OCI-LY3 (cell line): ENCODE measurements around the gene ERBB4.

Experiments
- CTCF ChIP-seq: fragments of 200-600, 300-600 bp; sonication (generic); IDR thresholded peaks from 2 replicates; pipeline ENCODE4 v1.5.1; 2014; ENCODE audit warnings: antibody characterized with exemption, low read length, low read depth
- EZH2phosphoT487 ChIP-seq: fragments of 200-600 bp; shearing (Covaris generic); IDR thresholded peaks from 2 replicates; pipeline ENCODE4 v1.6.1; 2018; ENCODE audit warnings: antibody characterized with exemption, mixed run types, low read depth

- no peak for TF ChIP-seq CTCF
- TF ChIP-seq EZH2phosphoT487: no peak
Measured at GRCh38 chr2:212089873-212090272, 448.7 kb downstream of the ERBB4 start.
